EH (cell line): ENCODE data around the gene RHOF.
A peak's percentile ranks its signal among the peaks of the same experiment; 100 is the strongest.
"Not testable (repeated sequence)": the region's sequence is repeated elsewhere in the genome, so short reads cannot be mapped to it uniquely, and the experiment has no call there.

Source experiments
- DNase-seq: peaks from one replicate; pipeline ENCODE4 v3.0.0-alpha.2; 2015; ENCODE audit warnings: low read depth

RHOF gene

DNA sequence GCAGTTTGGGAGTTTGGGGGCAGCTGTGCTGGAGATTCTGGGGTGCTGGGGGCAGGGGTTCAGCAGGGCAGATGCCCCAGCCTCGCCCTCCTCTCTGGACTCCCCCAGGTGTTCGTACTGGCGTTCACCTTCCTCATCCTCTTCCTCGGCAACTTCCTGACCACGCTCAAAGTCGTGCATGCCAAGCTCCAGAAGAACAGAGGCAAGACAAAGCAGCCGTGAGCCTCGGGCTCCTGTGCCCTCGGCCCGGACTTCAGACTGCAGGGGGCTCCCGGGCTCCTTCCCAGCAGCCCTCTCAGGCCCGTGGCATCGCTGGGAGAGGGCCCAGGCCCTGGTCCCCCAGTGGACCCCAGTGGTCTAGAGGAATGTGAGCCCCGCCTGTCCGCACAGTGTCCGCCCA, 18.0 kb downstream of the RHOF start:
- no peak for DNase-seq

DNA sequence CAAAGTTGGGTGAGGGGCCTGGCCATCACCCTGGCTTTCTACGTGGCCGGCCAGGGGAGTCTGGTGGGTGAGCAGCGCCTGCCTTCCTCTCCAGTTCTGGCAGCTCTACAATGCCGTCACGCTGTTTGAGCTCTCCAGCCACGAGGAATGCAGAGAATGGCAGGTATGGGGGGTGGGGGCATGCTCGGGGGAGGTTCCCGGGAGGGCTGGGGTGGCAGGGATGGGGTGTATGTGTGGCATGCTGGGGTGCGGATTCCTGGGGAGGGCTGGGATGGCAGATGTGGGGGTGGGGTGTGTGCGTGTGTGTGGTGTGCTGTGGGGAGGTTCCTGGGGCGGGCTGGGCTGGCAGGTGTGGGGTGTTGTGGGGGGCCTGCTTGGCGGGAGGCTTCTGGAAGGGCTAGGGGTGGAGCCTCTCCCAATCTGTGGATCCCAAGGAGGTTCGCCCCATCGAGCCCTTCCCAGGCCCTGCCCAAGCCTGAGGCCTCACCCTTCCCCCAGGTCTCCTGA, 18.5 kb downstream of the RHOF start:
- no peak for DNase-seq

DNA sequence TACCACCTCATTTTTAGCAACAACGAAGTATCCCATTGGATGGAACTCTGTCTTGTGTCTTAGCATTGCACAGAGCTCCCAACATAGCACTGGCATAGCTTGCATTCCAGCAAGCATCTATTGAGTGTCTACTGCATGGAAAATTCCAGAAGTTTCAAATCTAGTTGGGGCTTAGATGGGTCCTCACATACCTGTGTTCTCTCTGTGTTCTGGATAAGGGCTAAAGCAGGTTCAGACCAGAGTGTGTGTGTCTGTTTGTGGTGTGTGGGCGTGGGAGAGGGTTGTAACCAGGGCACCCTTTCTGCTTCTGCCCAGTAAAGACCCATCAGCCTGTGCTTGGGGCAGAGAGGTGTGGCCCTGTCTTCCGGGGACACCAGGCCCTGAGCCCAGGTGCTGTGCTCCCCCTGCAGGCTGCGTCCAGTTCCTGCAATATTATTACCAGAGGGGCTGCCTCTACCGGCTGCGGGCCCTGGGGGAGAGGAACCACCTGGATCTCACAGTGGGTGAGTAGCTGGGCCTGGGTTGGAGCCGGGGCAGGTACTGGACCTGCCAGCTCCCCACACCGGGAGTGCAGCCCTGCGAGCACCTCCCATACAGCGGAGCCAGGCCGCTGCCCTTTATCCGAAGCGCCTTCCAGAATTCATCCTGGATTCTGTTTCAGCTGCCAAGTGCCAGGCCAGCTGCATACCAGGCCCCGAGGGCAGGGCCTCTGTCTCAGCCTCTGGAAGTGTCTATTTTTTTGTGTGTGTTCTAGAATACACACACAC, 20.3 kb downstream of the RHOF start:
- peak; percentile 75 for DNase-seq

DNA sequence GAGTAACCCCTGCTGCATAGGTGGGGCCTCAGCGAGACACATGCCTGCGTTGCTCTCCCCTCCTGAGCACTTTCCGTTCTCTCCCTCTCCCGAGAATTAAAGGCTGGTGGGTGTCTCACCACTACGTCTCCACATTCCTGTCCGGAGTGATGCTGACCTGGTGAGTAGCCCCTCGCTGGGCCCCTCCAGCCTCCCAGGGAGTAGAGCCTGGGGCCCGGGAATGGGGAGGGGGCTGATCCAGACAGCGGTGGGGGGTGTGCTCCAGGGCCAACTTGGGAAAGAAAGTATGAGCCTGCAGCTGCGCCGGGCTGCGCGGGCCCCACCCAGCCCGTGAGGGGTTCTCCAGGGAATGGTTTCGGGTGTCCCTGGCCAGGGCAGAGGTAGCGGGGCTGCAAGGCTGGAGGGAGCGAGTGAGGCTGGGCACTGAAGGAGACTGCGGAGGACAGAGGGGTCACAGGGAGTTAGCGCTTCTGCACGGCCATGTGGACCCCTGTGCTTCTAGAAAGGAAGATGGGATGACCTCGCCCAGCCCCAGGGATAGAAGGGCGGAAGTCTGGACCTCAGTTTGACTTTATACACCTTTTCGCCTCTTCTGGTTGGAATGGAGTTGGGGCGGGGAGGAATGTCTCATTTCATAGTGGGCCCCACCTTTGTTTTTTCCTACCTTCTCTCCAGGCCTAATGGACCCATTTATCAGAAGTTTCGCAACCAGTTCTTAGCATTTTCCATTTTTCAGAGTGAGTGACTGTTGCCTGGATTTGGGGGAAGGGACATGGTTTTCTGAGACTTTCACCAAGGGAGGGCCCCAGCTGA, 22.5 kb downstream of the RHOF start:
- no peak for DNase-seq

DNA sequence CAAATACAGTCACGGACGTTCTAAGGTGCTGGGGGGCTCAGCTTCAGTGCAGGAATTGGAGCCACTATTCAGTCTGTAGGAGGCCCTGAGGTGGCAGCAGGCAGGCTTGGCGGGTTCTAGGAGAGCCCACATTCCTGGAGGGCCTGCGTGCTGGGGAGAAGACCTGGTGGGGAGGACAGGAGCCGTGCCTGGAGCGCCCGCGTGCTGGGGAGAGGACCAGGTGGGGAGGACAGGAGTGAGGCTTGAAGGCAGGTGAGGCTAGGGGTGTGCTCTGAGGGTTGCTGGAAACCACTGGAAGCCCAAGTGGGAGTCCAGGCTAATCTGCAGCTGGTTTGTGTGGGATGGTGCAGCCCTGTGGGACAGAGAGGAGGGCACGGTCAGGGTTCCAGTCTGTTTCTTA, 23.1 kb downstream of the RHOF start:
- no peak for DNase-seq

DNA sequence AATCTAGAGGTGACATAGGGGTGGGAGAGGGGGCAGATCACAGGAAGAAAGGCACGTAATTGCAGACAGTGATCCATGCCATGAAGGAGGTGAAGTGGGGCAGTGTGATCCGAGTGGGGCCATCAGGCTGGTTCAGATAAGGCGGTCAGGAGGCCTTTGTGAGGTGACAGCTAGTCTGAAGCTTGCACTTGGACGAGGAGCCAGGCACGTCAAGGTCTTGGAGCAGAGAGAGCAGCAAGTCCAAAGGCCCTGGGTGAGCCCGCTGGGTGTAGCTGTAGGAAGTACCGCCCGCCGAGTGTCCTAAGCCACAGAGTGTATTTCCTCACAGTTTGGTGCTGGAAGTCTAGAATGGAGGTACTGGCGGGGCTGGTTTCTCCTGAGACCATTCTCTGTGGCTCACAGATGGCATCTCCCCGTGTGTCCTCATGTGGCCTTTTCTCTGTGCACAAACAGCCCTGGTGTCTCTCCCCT, 23.6 kb downstream of the RHOF start:
- DNase-seq = no peak

DNA sequence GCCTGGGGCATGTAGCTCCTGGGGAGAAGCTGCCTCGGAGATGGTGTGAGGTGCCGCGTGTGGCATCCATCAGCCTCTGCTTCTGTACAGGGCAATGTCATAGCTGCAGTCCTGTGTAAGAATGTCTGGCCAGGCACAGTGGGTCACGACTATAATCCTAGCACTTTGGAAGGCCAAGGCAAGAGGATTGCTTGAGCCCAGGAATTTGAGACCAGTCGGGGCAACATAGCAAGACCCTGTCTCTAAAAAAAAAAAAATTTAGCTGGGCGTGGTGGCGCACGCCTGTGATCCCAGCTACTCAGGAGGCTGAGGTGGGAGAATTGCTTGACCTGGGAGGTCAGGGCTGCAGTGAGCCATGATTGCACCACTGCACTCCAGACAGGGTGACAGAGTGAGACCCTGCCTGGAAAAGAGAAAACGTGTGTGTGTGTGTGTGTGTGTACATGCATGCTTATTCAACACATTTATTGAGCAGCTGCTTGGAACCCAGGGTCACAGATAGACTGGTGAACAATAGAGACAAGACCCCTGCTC, 24.1 kb downstream of the RHOF start:
- DNase-seq = no peak

DNA sequence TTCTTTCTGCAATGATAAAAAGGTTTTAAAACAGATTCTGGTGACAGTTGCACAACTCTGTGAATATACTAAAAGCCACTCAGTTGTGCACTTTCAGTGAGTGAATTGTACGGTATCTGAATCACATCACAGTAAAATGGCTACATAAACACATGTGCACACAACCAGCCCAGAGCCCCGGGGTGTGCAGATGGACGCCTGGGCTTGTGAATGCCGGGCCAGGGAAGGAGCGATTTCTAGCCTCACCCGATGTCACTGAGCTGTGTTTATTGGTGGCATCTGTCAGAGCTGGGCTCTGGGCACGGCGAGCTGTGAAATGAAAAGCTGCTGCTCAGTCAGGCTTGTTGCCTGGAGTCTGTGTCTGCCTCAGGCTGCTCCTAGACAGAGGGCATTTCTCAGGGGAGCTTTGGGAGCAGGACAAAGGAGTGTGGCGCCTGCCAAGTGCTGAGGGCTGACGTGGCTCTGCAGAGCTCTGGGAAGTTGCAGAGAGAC, 25.9 kb downstream of the RHOF start:
- DNase-seq = peak; percentile 78

DNA sequence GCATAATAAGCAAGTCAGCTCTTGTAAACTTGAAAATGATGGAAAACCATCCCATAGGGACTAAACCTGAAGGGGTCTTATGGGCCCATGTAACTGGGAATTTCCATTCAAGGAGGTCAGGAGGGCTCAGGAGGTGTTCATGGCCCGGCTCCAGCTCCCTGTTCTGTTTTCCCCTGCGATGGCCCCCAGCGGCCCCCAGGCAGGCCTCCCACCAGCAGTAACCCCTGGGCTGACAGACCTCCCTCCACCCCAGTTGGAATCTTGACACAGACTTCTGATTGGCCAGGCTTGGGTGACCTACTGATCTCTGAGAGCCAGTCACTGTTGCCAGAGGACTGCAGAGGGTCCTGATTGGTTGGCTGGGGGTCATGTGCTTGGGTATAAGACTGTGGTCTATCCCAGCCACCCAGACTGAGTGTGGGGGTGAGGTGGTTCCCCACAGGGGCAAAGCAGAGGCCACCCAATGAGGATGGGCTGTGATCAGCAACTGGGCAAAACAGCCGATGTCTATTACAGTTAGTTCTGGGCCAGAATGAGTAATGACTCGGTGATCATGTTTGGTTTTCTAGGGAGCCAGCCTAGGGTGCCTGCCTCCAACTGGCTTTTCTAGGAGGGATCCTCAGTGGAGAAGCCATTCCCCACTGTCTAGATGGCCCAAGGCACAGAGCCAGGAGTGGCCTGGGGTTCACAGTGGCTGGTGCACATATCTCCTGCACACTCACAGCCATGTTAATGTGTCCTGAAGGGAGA, 27.0 kb downstream of the RHOF start:
- DNase-seq = peak; percentile 15

DNA sequence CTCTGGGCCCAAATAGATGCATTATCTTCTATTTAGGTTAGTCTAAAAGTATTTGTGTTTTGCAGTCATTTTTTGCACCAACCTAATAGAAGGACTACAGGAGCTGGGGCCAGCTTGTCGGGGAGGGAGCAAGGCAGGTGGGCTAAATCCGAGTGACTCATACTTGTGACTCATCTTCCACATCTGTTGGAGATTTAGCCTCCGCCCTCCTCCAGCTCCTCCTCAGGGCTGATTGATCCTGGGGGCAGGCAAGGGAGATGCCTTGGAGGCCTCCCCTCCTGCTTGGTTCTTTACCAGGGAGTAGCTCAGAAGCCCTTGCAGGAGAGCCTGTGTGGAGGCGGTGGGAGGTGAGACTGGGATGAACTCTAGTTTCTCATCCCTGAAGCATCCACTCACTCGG, 27.9 kb downstream of the RHOF start:
- DNase-seq = peak; percentile 83

DNA sequence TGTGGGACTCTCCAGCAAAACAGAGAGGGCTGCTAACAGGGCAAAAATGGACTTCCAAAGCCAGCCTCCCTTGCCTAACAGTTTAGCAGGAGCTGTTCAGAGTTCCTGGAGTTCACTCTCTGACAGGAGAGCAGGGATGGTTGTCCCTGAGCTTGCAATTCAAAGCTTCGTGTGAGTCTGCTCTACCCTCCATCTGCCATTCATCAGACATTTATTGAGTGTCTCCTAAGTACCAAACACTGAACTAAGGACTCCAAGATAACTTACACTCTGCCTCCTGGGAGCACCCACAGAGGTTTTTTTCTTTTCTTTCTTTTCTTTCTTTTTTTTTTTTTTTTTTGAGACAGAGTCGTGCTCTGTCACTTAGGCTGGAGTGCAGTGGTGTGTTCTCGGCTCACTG, 28.7 kb downstream of the RHOF start:
- no peak for DNase-seq

DNA sequence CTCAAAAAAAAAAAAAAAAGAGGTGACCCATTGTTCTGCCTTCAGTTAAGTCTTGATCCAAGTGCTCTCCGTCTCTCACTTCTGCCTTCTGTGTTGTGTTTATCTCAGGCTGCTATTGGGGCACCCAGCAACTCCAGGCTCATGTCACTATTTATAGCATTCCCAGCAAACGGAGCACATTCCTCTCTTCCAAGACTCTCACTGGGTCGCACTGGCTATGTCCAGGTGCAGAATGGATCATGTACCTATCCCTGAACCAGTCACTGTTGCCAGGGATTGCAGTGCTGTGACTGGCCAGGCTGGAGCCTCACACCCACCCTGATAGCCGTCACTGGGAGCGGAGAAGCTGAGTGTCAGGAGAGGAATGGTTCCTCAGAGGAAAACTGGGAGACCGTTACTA, 31.2 kb downstream of the RHOF start:
- peak; percentile 49 for DNase-seq

DNA sequence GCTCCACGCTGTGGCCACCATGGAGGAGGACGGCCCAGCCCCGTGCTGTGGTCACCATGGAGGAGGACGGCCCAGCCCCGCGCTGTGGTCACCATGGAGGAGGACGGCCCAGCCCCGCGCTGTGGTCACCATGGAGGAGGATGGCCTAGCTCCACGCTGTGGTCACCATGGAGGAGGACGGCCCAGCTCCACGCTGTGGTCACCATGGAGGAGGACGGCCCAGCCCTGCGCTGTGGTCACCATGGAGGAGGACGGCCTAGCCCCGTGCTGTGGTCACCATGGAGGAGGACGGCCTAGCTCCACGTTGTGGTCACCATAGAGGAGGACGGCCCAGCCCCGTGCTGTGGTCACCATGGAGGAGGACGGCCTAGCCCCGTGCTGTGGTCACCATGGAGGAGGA, 35.0 kb downstream of the RHOF start:
- not testable (repeated sequence) for DNase-seq

DNA sequence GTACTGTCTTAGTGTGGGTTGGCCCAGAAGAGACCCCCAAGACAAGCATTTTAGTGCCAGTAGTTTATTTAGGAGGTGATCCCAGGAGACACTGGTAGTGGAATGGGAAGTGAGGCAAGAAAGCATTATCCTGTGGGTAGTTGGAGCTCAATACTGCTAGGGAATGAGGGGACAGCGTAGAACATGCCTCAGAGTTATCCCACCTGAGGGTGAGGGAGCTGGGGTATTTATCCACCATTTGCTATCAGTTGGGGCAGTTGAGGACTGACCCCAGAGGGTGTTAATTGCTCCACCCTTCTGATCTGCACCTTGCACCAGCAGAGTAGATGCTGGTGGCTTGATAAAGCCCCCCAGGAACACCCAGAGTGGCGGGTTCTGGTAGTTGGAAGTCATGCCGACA, 37.9 kb downstream of the RHOF start:
- no peak for DNase-seq

DNA sequence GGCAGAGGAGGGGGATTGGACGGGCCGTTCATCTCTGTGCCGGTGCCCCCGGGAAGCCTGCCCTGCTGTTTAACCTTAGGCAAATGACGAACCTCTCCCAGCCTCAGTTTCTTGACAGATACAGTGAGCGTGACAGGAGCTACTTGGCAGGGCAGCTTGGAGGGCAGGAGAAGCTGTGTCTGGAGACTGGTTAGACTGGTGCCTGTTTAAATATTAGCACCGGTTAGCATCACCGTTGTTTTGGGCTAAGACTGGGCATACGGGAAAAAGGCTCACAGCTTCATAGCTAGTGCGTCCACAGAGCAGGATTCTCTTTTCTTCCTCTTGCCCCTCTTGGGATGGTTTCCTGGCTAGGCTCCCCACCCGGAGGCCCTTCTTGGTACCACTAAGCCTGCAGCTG, 38.7 kb downstream of the RHOF start:
- no peak for DNase-seq

DNA sequence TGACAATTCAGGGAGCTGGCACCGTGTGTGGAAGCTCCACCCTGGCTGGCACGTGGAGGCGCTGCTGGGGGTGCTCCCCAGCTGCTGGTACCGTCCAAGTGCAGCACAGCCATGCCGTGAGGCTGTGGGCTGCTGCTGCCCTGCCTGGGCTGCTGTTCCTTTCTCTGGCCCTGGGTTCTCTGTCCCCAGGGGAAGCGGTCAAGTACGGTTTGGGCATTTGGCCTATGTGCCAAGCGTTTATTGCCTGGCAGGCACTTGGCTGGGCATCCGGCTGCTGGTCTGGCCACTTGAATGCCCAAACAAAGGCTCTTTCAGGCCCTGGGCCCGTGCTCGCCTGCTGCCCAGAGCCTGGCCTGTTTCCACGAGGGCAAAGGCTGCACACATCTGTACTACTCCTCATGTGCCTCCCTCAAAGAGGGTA, 39.6 kb downstream of the RHOF start:
- no peak for DNase-seq

DNA sequence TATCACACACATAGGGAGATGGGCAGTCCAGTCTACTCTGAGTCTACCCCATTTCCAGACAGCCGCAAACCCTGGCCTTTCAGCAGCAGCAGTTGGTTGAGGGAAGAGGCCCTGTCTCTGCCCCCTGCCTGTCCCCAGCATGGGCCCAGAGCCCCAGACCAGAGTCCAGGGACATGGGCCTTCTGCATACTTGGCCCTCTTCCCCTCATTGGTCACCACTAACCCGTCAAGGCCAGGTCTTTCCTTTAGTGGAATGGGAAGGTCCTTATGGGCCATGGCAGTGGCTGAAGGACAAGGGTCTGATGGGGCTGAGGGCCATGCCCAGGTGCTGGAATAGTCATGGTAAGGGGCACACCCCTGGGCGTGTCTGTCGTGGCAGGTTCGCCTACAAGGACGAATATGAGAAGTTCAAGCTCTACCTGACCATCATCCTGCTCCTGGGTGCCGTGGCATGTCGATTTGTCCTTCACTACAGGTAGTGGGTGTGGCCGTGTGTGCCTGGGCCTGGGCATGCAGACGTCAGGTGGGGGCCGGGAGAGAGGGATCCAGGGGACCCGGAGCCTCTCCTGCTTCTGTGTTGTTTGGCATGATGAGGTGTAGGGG, 41.6 kb downstream of the RHOF start:
- DNase-seq = no peak

DNA sequence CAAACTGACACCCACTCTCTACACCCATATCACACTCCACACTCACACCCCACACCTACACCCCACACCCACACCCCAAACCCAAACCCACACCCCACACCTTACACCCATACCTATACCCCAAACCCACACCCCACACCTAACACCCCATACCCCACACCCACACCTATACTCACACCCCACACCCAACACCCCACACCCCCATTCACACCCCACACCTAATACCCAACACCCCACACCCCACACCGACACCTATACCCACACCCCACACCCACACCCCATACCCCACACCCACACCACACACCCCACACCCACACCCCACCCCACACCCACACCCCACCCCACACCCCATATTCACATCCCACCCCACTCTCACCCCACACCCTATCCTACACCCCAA, 42.5 kb downstream of the RHOF start:
- no peak for DNase-seq

DNA sequence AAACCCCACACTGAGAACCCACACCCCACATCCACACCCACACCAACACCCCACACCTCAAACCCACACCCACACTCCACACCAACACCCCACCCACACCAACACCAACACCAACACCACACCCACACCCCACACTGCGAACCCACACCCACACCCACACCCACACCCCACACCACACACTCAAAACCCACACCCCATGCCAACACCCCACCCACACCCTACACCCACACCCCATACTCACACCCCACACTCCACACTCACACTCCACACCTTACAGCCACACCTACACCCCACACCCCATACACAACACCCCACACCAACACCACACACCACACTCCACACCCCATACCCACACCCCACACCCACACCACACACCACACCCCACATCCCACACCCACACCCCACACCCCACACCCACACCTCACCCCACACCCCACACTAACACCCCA, 43.0 kb downstream of the RHOF start:
- no peak for DNase-seq

DNA sequence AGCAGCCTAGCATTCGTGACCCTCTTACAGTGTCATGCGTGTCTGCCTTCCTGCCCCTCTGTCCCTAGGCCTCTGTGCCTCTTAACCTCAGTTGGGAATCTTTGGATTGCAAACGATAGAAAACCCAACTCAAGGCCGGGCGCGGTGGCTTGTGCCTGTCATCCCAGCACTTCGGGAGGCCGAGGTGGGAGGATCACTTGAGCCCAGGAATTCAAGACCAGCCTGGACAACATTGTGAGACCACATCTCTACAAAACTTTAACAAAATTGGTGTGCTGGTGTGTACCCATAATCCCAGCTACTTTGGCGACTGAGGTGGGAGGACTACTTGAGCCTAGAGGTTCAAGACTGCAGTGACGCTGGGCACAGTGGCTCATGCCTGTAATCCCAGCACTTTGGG, 44.2 kb downstream of the RHOF start:
- DNase-seq = no peak

DNA sequence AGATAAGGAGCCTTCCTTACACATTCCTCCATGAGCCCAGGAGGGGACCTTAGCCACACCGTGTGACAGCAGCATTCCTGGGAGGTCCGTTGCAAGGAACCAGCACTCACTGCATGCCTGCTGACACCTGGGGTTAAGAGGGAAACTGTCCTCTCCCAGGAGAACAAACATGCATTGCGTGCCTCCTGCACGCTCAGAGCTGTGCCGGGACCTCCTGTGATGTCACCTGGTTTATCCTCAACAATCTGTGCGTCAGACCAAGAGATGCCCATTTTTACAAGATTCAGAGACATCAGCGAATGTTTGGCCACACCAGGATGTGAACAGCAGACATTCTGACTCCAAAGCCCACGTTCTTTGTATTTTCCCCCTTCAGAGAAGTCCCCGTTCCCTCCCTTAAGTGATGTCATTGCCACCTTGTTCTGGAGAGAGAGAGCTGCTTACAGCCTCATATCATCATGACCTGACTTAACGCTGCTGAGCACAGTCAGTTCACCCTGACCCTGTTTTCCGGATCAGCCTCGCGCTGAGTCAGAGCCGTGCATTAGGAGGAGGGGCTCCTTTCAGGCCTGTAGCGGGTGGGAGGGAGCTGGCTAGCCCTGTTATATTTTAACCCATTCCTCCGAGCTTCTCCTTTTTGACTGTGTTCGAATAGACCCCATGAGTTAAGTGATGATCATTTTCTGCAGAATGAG, 44.8 kb downstream of the RHOF start:
- DNase-seq = peak; percentile 88
